Measurements from ENCODE around the gene PDCD10.

The PDCD10 gene

GRCh38 chr3:167671878-167672427 lies 62.7 kb downstream of the PDCD10 start:
- no peak for DNase-seq

DNA sequence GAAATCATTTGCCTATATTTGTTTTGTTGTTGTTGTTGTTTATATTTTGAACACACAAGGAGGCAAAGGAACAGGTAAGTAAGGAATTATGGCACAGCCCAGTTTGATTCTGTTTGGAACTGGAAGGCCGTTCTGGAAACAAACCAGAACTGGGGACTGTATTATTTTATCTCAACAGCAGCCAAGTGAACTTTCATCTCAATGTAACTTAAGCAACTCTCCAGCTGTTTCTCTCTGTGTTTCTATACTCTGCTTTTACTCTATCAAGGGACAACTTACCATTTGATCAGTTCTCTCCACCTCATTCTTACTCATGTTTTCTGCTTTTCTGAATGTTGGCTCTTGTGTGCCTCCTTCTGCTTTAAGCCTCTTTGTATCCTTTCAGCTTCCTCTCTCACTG lies 65.0 kb downstream of the PDCD10 start:
- DNase-seq: no peak

- DNase-seq: no peak
Observed at GRCh38 chr3:167668651-167669050, 66.0 kb downstream of the PDCD10 start.

DNA sequence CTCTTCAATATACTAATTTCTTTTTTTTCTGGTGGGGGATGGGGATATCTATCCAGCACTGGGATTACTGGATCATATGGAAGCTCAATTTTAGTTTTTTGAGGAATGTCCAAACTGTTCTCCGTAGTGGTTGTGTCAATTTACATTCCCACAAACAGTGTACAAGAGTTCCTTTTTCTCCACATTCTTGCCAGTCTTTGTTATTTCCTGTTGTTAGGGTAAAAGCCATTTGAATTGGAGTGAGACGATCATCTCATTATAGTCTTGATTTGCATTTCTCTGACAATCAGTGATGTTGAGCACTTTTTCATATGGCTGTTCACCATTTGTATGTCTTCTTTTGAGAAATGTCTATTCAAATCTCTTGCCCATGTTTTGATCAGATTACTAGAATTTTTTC lies 68.1 kb downstream of the PDCD10 start:
- no peak for DNase-seq

- DNase-seq: no peak
Observed at GRCh38 chr3:167662919-167663400, 71.7 kb downstream of the PDCD10 start.

GRCh38 chr3:167657684-167658225 lies 76.9 kb downstream of the PDCD10 start:
- no peak for DNase-seq

- no peak for DNase-seq
Observed at GRCh38 chr3:167656821-167657220, 77.9 kb downstream of the PDCD10 start.

- DNase-seq: peak; percentile 46
Observed at GRCh38 chr3:167653760-167654159, 80.9 kb downstream of the PDCD10 start, which contains the start of gene WDR49. Gene WDR49 (minus strand): TSS chr3:167653942. CDS start chr3:167653425, 517 bp downstream.

DNA sequence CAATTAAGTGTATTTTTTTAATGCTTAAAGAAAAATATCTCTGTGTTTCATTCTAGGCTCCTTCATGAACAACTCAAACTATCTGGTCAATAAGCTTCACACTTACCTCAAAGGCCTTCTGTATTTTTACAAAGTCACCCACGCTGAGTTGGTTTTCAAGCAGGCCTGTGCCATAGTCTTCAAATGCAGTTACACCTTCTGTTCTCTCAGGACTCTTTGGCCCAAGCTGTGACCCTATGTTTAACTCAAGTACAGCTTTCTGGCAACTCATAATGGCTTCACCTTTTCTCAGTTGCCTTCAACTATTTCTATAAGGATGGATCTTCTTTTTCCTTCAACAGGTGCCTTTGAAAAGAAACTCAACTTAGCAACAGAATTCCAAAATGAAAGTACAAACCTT lies 81.5 kb downstream of the PDCD10 start:
- DNase-seq: no peak

DNA sequence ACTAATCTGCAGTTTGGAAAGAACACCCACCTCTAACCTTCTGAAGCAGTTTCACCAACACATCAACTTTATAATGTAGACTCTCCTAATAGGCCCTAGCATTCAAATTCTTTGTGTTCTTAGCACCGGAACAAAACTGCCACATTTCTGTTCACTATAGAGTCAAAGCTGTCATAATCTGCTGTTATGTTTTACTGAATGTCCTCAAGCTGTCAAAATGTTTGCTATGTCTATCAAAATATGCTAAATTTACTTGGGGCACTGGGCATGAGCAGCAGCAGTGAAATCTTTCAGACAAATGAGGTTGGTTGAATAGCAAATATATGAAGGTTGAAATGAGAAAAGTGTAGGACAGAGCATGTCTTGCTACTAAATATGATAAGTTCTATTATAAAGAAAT lies 82.9 kb downstream of the PDCD10 start:
- DNase-seq: no peak

DNA sequence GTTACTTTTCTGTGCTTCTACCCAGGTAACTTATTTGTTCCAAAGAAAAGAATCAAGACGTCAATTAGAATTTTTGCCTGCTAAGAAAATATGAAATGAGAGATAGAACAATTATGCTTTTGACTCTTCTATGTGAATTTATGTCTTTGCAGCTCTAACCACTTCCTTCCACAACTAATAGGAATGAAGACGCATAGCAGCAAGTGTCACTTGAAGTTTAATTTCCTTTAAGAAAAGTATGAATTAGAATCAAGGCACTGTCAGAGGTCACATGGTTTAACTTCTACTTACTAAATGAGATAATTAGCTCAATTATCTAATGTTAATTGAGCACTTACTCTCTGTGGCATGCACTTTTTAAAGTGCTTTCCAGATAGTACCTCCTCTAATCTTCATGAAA lies 84.2 kb downstream of the PDCD10 start:
- no peak for DNase-seq

DNA sequence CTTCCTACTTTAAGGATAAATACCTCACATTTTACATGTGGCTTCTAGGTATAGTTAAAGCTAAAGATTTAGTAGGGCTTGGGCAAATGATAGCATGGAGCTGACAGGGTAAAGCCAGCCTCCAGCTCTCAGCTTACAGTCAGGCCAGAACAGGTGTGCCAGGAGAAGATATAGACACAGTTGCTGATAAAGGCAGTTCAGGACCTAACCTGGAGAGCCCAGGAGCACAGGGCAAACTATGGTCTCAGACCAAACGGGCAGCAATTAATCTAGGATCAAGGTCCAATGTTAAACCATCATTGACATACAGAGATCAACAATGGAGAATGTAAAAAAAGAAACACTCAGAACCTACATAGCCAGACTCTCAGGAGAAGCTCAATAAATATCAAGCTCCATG lies 84.9 kb downstream of the PDCD10 start:
- DNase-seq: no peak

- no peak for DNase-seq
Observed at GRCh38 chr3:167644611-167645010, 90.1 kb downstream of the PDCD10 start.

Measured in NCI-H345 (cell line).